Psoas muscle (tissue), 8 donors: ENCODE results near the gene WDR74. TPM values are rescaled to one million over a fixed set of nuclear protein-coding genes. Genes with fewer than 3 reads are reported as not detected.

Experiments used
- ATAC-seq, 4 donors: fragments of 200-7000 bp; cut with Tn5 transposase; one replicate each; pipeline ENCODE4 v1.9.1; 2020; ENCODE audit warnings: moderate library complexity in 3 of 4, mild to moderate bottlenecking in 2 of 4
- DNase-seq, 2 donors: peaks; one replicate each; pipeline ENCODE4 v3.0.0-alpha.2; 2020
- H3K27ac ChIP-seq: fragments of 200-600 bp; one replicate; pipeline ENCODE4 v1.8.0; 2022
- H3K27me3 ChIP-seq, 3 donors: fragments of 200-600 bp in 1 of 3; one replicate each; pipeline versions ENCODE4 v1.6.1 to v1.8.0; 2013 to 2022; ENCODE audit warnings: low read length in 2 of 3, mild to moderate bottlenecking in 2 of 3, moderate library complexity in 1 of 3; ENCODE audit not compliant: insufficient read depth in 3 of 3
- H3K36me3 ChIP-seq, 2 donors: fragments of 200-600 bp in 1 of 2; one replicate each; pipeline versions ENCODE4 v1.6.1 to v1.8.0; 2013 to 2022; ENCODE audit warnings: low read depth in 1 of 2, mild to moderate bottlenecking in 1 of 2, moderate library complexity in 1 of 2; ENCODE audit not compliant: insufficient read depth in 1 of 2
- H3K4me1 ChIP-seq: fragments of 200-600 bp; one replicate; pipeline ENCODE4 v1.8.0; 2022
- H3K4me3 ChIP-seq: fragments of 200-600 bp; one replicate; pipeline ENCODE4 v1.8.0; 2022; ENCODE audit warnings: mild to moderate bottlenecking
- H3K9me3 ChIP-seq: fragments of 200-600 bp; one replicate; pipeline ENCODE4 v1.8.0; 2022
- CTCF ChIP-seq: fragments of 200-600 bp; IDR thresholded peaks from one replicate; pipeline ENCODE4 v1.8.0; 2022; ENCODE audit warnings: antibody characterized with exemption
- WGBS, 3 donors: extraction: QIAGEN DNeasy Blood & Tissue Kit; methylation state at CpG; one replicate each; pipeline versions ENCODE4 v1.1.6 to v1.1.7; 2013; 5-methylcytosine and 5-hydroxymethylcytosine counted together
- intact Hi-C, 2 donors: fragments of 100-400 bp; cut with DNase I; formaldehyde crosslinking; loops; one replicate each; pipeline versions ENCODE4 v1.11.0 to v1.14.2; 2022
- polyA plus RNA-seq, 3 donors: library from polyadenylated mRNA; stranded (reverse); fragments of 200-250 nt; gene quantifications; one replicate each; pipeline ENCODE4 v1.2.3, GENCODE V29; 2013
- total RNA-seq, 4 donors: library from RNA; stranded (reverse); fragmentation: NEBNext Ultra II Directional in 2 of 4; extraction: Animal tissue kit (Norgen Biotek cat#: 25700) in 2 of 4; gene quantifications; one replicate each; pipeline versions ENCODE4 v1.2.1 to v1.2.4, GENCODE V29; 2021 to 2023
- donor health status: healthy with polysubstance abuse.
- donor health status: DM: no; HTN: no; CAD: no; lungs with moderate emphysema.
- donor health status: Bipolar disorder and iron deficiency.
- donor health status: healthy.
- donor health status: DM: yes; HTN: yes; CAD: no.
- donor health status: DM: no; HTN: no; CAD: no.
- donor health status: DM: no; HTN: no; CAD: no.
- donor health status: DM: yes; HTN: yes; CAD: no.

WDR74 gene
- total and polyA plus RNA-seq, 7 donors: 32.9 to 121 (median 74.9) TPM

- TF ChIP-seq CTCF: no peak
- H3K36me3 ChIP-seq: peaks cover 14 to 43% of the 10 kb centered on the region in 2 donors
- intact Hi-C loops: loop anchor here in 1 of 2 donors (10.0 kb wide), 1 partner anchor 281 kb away; the partner anchor contains the start of gene EEF1G
- peak overlapping the region; percentile 91 for H3K4me3 ChIP-seq
- no peaks in the 10 kb centered on the region for H3K9me3 ChIP-seq
- peaks cover 23% of the 10 kb centered on the region for H3K4me1 ChIP-seq
- no peaks in the 10 kb centered on the region for H3K27me3 ChIP-seq
- DNase-seq (peak; percentile 96 to 98), ATAC-seq (peak; percentile 97 to 99 (median 98))
- 0 to 1% (median 0%) methylated on average over 54 of the region's 54 CpGs for WGBS, 3 donors
- peak overlapping the region; percentile 89 for H3K27ac ChIP-seq
Observed at GRCh38 chr11:62855571-62856332, 16.4 kb upstream of the WDR74 start.

GRCh38 chr11:62854825-62855570 lies 15.6 kb upstream of the WDR74 start:
- intact Hi-C loops: loop anchor here in 1 of 2 donors (10.0 kb wide), 1 partner anchor 280 kb away; the partner anchor contains the start of gene EEF1G
- peaks cover 23% of the 10 kb centered on the region for H3K4me1 ChIP-seq
- peak overlapping the region; percentile 89 for H3K27ac ChIP-seq
- peak overlapping the region; percentile 91 for H3K4me3 ChIP-seq
- no peaks in the 10 kb centered on the region for H3K9me3 ChIP-seq
- ATAC-seq (peak in 3 of 4 donors; percentile 0 to 45 (median 33)), DNase-seq (no peak)
- no peak for TF ChIP-seq CTCF
- H3K36me3 ChIP-seq: peaks cover 14 to 43% of the 10 kb centered on the region in 2 donors
- H3K27me3 ChIP-seq: no peaks in the 10 kb centered on the region
- whole genome bisulfite sequencing, 3 donors: 3 to 4% (median 3%) methylated on average over 15 of the region's 15 CpGs

- peaks cover 23% of the 10 kb centered on the region for H3K4me1 ChIP-seq
- no peaks in the 10 kb centered on the region for H3K9me3 ChIP-seq
- 16% methylated on average over 8 of the region's 8 CpGs for WGBS, 3 donors
- H3K27ac ChIP-seq: peak overlapping the region; percentile 89
- no peak for ATAC-seq
- H3K4me3 ChIP-seq: peak overlapping the region; percentile 91
- intact Hi-C loops: loop anchor here in 1 of 2 donors (10.0 kb wide), 1 partner anchor 279 kb away; the partner anchor contains the start of gene EEF1G
- H3K27me3 ChIP-seq: no peaks in the 10 kb centered on the region
- no peak for TF ChIP-seq CTCF
- DNase-seq: no peak
- peaks cover 14 to 43% of the 10 kb centered on the region in 2 donors for H3K36me3 ChIP-seq
Observed at GRCh38 chr11:62854013-62854824, 14.8 kb upstream of the WDR74 start.

- ATAC-seq (no peak), DNase-seq (no peak)
- Histone ChIP-seq H3K4me3 (peak overlapping the region; percentile 91), H3K27ac (no peak overlapping the region), H3K27me3 (no peaks in the 10 kb centered on the region), H3K9me3 (no peaks in the 10 kb centered on the region), H3K36me3 (peaks cover 14 to 43% of the 10 kb centered on the region in 2 donors), H3K4me1 (peaks cover 23% of the 10 kb centered on the region)
- intact Hi-C loops: loop anchor here in 1 of 2 donors (10.0 kb wide), 1 partner anchor 279 kb away; the partner anchor contains the start of gene EEF1G
- WGBS, 3 donors: 64 to 70% (median 67%) methylated on average over 7 of the region's 7 CpGs
- TF ChIP-seq CTCF: no peak
Observed at GRCh38 chr11:62853279-62853965, 14.0 kb upstream of the WDR74 start.
